A673 (cell line): ENCODE results near the gene NSFL1C.

Experiments
- CTCF ChIP-seq: fragments of 300-800, 200-600 bp; sonication (generic); conservative IDR thresholded peaks from 2 replicates; pipeline ENCODE4 v1.5.1; 2017; ENCODE audit warnings: low read depth, mild to moderate bottlenecking, antibody characterized with exemption, low read length, moderate library complexity, mixed read lengths
- EZH2 ChIP-seq: fragments of 200-600 bp; sonication (generic); IDR thresholded peaks from 2 replicates; pipeline ENCODE4 v1.6.1; 2017; ENCODE audit warnings: borderline replicate concordance, low read depth, mild to moderate bottlenecking, mixed read lengths, antibody characterized with exemption, low read length; ENCODE audit not compliant: poor library complexity, severe bottlenecking

GRCh38 chr20:1456300-1456699 is 10.3 kb downstream of the NSFL1C start:
- TF ChIP-seq CTCF, result no peak
- no peak for TF ChIP-seq EZH2
